DND-41 (cell line): ENCODE results near the gene PLEKHM3.

Experiments used
- ATAC-seq: fragments of 200-7000 bp; cut with Tn5 transposase; 3 replicates; pipeline ENCODE4 v1.9.1; 2021; ENCODE audit warnings: low read depth; ENCODE audit not compliant: insufficient read depth
- DNase-seq: peaks from one replicate; pipeline ENCODE4 v3.0.0-alpha.2; 2020
- H2AFZ ChIP-seq: 2 replicates; pipeline ENCODE4 v1.6.0; 2012; ENCODE audit warnings: low read depth, low read length
- H3K27ac ChIP-seq: 2 replicates; pipeline ENCODE4 v1.5.1; 2012; ENCODE audit warnings: low read length, inconsistent platforms
- H3K27me3 ChIP-seq: fragments of 200-600 bp; sonication (generic); 2 replicates; pipeline ENCODE4 v1.6.0; 2012; ENCODE audit warnings: low read length, mild to moderate bottlenecking, inconsistent platforms; ENCODE audit not compliant: insufficient read depth, poor library complexity
- H3K36me3 ChIP-seq: 2 replicates; pipeline ENCODE4 v1.5.1; 2012; ENCODE audit warnings: low read length, inconsistent platforms; ENCODE audit not compliant: insufficient read depth
- H3K4me1 ChIP-seq: 2 replicates; pipeline ENCODE4 v1.5.1; 2012; ENCODE audit warnings: mild to moderate bottlenecking, low read length; ENCODE audit not compliant: insufficient read depth
- H3K4me2 ChIP-seq: 2 replicates; pipeline ENCODE4 v1.6.0; 2012; ENCODE audit warnings: mild to moderate bottlenecking, moderate library complexity, low read length, inconsistent platforms; ENCODE audit not compliant: insufficient read depth
- H3K4me3 ChIP-seq, 2 experiments: fragments of 200-600 bp in 1 of 2; shearing (Covaris generic) in 1 of 2; 2 replicates each; pipeline ENCODE4 v1.5.1; 2012 to 2016; ENCODE audit warnings: inconsistent platforms in 2 of 2, low read length in 2 of 2, mild to moderate bottlenecking in 2 of 2, low read depth in 1 of 2, moderate library complexity in 1 of 2
- H3K79me2 ChIP-seq: 2 replicates; pipeline ENCODE4 v1.6.0; 2012; ENCODE audit warnings: low read length, inconsistent platforms; ENCODE audit not compliant: insufficient read depth
- H3K9ac ChIP-seq: 2 replicates; pipeline ENCODE4 v1.6.0; 2012; ENCODE audit warnings: low read depth, mild to moderate bottlenecking, inconsistent platforms, low read length, moderate library complexity
- H3K9me3 ChIP-seq: 2 replicates; pipeline ENCODE4 v1.5.1; 2012; ENCODE audit warnings: low read length, moderate library complexity, mild to moderate bottlenecking, inconsistent platforms; ENCODE audit not compliant: insufficient read depth, severe bottlenecking
- H4K20me1 ChIP-seq: 2 replicates; pipeline ENCODE4 v1.6.0; 2012; ENCODE audit warnings: low read length; ENCODE audit not compliant: insufficient read depth
- CTCF ChIP-seq: IDR thresholded peaks from 2 replicates; pipeline ENCODE4 v1.5.1; 2012; ENCODE audit warnings: borderline replicate concordance, low read length, moderate library complexity, mild to moderate bottlenecking; ENCODE audit not compliant: poor library complexity, severe bottlenecking; ENCODE audit errors: extremely low read depth
- EZH2 ChIP-seq: IDR thresholded peaks from 3 replicates; pipeline ENCODE4 v1.6.1; 2012; ENCODE audit warnings: borderline replicate concordance, low read depth, mild to moderate bottlenecking, moderate library complexity, low read length, inconsistent platforms; ENCODE audit not compliant: severe bottlenecking

PLEKHM3 gene

GRCh38 chr2:207771421-207771820, 253.9 kb downstream of the PLEKHM3 start:
- Histone ChIP-seq H3K9me3 (no peaks in the 10 kb centered on the region), H3K4me2 (no peak overlapping the region), H3K79me2 (no peaks in the 10 kb centered on the region), H3K27me3 (no peaks in the 10 kb centered on the region), H2AFZ (no peak overlapping the region), H3K36me3 (peaks cover 6% of the 10 kb centered on the region; the same call in 1 of the 2 replicates), H3K27ac (no peak overlapping the region), H4K20me1 (no peaks in the 10 kb centered on the region; the same call in 1 of the 2 replicates), H3K4me1 (peaks cover 22% of the 10 kb centered on the region), H3K9ac (no peak overlapping the region), H3K4me3 (no peak overlapping the region)
- TF ChIP-seq EZH2 (no peak), CTCF (no peak)
- ATAC-seq (no peak), DNase-seq (no peak)
